OCI-LY1 (cell line): ENCODE data around the gene TSNAXIP1.

Experiments used
- H2AFZ ChIP-seq: fragments of 200-600 bp; sonication (generic), shearing (Covaris generic); 2 replicates; pipeline ENCODE4 v1.6.0; 2014; ENCODE audit warnings: antibody characterized with exemption, mild to moderate bottlenecking, low read length
- H3F3A ChIP-seq: fragments of 200-600 bp; sonication (generic), shearing (Covaris generic); 2 replicates; pipeline ENCODE4 v1.6.0; 2014; ENCODE audit warnings: mild to moderate bottlenecking, antibody characterized with exemption, low read length, moderate library complexity; ENCODE audit not compliant: insufficient read depth
- H3K27ac ChIP-seq: fragments of 200-600 bp; sonication (generic); 2 replicates; pipeline ENCODE4 v1.5.1; 2014; ENCODE audit warnings: low read length, mixed run types, mild to moderate bottlenecking, low read depth; ENCODE audit not compliant: poor library complexity, severe bottlenecking
- H3K27me3 ChIP-seq: fragments of 200-600 bp; sonication (generic); 2 replicates; pipeline ENCODE4 v1.6.0; 2014; ENCODE audit warnings: antibody characterized with exemption, mild to moderate bottlenecking, low read length, moderate library complexity; ENCODE audit not compliant: insufficient read depth
- H3K36me3 ChIP-seq: fragments of 200-600 bp; sonication (generic); 2 replicates; pipeline ENCODE4 v1.6.1; 2014; ENCODE audit warnings: mild to moderate bottlenecking, antibody characterized with exemption, low read length, moderate library complexity, mixed read lengths; ENCODE audit not compliant: insufficient read depth
- H3K4me1 ChIP-seq: fragments of 200-600 bp; sonication (generic); 2 replicates; pipeline ENCODE4 v1.5.1; 2014; ENCODE audit warnings: mild to moderate bottlenecking, low read length, moderate library complexity; ENCODE audit not compliant: insufficient read depth, severe bottlenecking
- H3K4me2 ChIP-seq: fragments of 200-600 bp; sonication (generic), shearing (Covaris generic); 2 replicates; pipeline ENCODE4 v1.6.1; 2014; ENCODE audit warnings: low read length
- H3K4me3 ChIP-seq: fragments of 200-600 bp; sonication (generic); 2 replicates; pipeline ENCODE4 v1.5.1; 2014; ENCODE audit warnings: low read length, low read depth, mild to moderate bottlenecking, mixed read lengths; ENCODE audit not compliant: poor library complexity, severe bottlenecking
- H3K79me2 ChIP-seq: fragments of 200-600 bp; shearing (Covaris generic); 2 replicates; pipeline ENCODE4 v1.6.1; 2016; ENCODE audit warnings: mixed run types, low read length, mixed read lengths; ENCODE audit not compliant: insufficient read depth
- H3K9ac ChIP-seq: fragments of 200-600 bp; sonication (generic), shearing (Covaris generic); 2 replicates; pipeline ENCODE4 v1.6.1; 2014; ENCODE audit warnings: mild to moderate bottlenecking, low read length, mixed read lengths
- H3K9me2 ChIP-seq: fragments of 200-600 bp; sonication (generic), shearing (Covaris generic); 2 replicates; pipeline ENCODE4 v1.6.1; 2014; ENCODE audit warnings: low read depth, mild to moderate bottlenecking, low read length, mixed read lengths
- H3K9me3 ChIP-seq: fragments of 200-600 bp; shearing (Covaris generic); 2 replicates; pipeline ENCODE4 v1.6.1; 2014; ENCODE audit warnings: low read length, mixed read lengths
- H4K20me1 ChIP-seq: fragments of 200-600 bp; sonication (generic), shearing (Covaris generic); 2 replicates; pipeline ENCODE4 v1.6.0; 2016; ENCODE audit warnings: mild to moderate bottlenecking, low read length; ENCODE audit not compliant: insufficient read depth
- EZH2 ChIP-seq: fragments of 200-600 bp; sonication (generic), shearing (Covaris generic); IDR thresholded peaks from 2 replicates; pipeline ENCODE4 v1.8.0; 2017; ENCODE audit warnings: borderline replicate concordance, mixed run types, mild to moderate bottlenecking, antibody characterized with exemption, low read length, moderate library complexity, mixed read lengths
- TF ChIP-seq, protein P1 (sequence below): fragments of 200-600 bp; sonication (generic), shearing (Covaris generic); IDR thresholded peaks from 2 replicates; pipeline ENCODE4 v1.5.1; 2017; ENCODE audit warnings: mild to moderate bottlenecking, antibody characterized with exemption, low read length, moderate library complexity, mixed read lengths

Gene TSNAXIP1

DNA sequence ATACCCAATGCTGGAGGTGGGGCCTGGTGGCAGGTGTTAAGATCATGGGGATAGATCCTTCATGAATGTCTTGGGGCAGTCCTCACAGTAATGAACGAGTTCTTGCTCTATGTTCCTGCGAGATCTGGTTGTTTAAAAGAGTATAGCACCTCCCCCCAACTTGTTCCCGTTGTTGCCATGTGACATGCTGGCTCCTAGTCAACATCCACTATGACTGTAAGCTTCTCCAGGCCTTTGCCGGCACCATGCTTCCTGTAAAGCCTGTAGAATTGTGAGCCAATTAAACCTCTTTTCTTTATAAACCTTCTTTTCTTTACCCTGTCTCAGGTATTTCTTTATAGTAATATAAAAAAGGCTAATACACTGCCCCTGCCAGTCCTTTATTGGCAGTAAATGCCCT, 33.6 kb upstream of the TSNAXIP1 start:
- no peak overlapping the region for H3K27ac ChIP-seq
- no peaks in the 10 kb centered on the region for H3F3A ChIP-seq
- H3K4me1 ChIP-seq, result no peaks in the 10 kb centered on the region
- no peak overlapping the region for H3K4me3 ChIP-seq
- H3K27me3 ChIP-seq, result no peaks in the 10 kb centered on the region
- no peak overlapping the region for H3K4me2 ChIP-seq
- H3K9me3 ChIP-seq, result no peaks in the 10 kb centered on the region
- TF ChIP-seq, protein P1, sequence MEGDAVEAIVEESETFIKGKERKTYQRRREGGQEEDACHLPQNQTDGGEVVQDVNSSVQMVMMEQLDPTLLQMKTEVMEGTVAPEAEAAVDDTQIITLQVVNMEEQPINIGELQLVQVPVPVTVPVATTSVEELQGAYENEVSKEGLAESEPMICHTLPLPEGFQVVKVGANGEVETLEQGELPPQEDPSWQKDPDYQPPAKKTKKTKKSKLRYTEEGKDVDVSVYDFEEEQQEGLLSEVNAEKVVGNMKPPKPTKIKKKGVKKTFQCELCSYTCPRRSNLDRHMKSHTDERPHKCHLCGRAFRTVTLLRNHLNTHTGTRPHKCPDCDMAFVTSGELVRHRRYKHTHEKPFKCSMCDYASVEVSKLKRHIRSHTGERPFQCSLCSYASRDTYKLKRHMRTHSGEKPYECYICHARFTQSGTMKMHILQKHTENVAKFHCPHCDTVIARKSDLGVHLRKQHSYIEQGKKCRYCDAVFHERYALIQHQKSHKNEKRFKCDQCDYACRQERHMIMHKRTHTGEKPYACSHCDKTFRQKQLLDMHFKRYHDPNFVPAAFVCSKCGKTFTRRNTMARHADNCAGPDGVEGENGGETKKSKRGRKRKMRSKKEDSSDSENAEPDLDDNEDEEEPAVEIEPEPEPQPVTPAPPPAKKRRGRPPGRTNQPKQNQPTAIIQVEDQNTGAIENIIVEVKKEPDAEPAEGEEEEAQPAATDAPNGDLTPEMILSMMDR, result no peak
- no peak for TF ChIP-seq EZH2
- H3K9me2 ChIP-seq, result no peaks in the 10 kb centered on the region
- peaks cover 24% of the 10 kb centered on the region for H3K36me3 ChIP-seq
- H3K9ac ChIP-seq, result no peak overlapping the region
- no peak overlapping the region for H2AFZ ChIP-seq
- H3K79me2 ChIP-seq, result no peaks in the 10 kb centered on the region; the same call in 1 of the 2 replicates
- H4K20me1 ChIP-seq, result no peaks in the 10 kb centered on the region

DNA sequence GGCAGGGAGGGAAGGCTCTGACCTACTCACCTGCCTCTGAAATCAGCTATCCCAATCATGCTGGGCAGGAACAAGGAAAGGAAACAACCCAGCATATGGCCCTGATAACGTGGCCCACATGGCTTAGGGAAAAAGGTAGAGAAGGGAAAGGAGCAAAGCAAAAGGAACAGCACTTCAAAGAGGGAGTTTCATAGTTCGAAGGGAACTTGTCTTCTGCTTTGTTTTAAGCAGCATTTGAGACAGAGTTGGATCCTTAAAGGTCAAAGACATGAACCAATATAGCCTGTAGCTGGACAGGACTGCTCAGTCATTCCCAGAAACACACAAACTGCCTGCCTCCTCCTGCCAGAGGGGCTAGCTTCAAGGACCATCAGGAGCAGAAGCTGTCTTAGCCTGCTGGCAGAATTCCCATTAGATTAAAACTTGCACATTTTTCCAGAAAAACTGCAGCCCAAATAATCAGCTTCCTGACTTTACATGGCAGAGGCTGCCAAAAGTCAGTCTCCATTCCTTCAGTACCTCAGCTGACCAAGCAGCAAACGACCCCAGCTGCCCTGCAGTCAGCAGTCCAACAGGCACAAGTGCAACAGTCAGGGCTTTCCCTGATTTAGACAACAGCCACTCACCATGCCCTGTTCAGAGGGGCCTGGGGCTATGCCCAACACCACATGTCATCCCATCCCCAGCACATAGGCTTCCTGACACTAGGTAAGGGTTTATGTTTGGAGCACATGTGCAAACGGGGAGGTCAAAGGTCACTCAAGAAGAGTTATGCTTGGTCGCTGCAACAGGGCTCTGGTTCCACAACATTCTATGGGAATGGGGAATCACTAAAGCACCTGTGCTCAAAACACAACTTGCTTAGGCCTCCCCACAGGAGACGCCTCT, 32.9 kb upstream of the TSNAXIP1 start:
- Histone ChIP-seq H3K36me3 (peaks cover 24% of the 10 kb centered on the region), H3K9me3 (no peaks in the 10 kb centered on the region), H3K9ac (no peak overlapping the region), H3K27ac (no peak overlapping the region), H4K20me1 (no peaks in the 10 kb centered on the region), H3K4me3 (no peak overlapping the region), H3K9me2 (no peaks in the 10 kb centered on the region), H3F3A (no peaks in the 10 kb centered on the region), H3K4me2 (no peak overlapping the region), H3K27me3 (no peaks in the 10 kb centered on the region), H3K79me2 (no peaks in the 10 kb centered on the region; the same call in 1 of the 2 replicates), H3K4me1 (no peaks in the 10 kb centered on the region), H2AFZ (no peak overlapping the region)
- TF ChIP-seq EZH2, result no peak
- TF ChIP-seq, protein P1, result no peak

DNA sequence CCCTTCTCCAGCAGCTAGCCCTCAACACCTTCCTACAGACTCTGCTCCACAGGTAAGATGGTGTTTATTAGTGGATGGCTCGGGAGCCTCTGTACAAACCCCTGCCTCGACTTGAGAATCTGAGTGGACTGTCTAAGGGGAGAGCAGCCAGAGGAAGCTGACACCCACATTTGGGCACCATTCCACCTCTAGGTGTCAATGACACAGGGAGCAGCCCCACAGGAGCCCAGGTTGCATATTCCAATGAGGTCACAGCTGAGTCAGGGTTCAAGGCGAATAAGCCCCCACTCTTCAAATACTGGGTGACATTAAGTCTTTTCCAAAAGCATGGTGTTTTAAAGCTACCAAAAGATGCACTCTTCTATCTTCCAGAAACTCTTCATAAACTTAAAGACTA, 32.2 kb upstream of the TSNAXIP1 start:
- Histone ChIP-seq H3K4me3 (no peak overlapping the region), H3K36me3 (peaks cover 24% of the 10 kb centered on the region), H2AFZ (no peak overlapping the region), H3K27ac (no peak overlapping the region), H3K79me2 (no peaks in the 10 kb centered on the region; the same call in 1 of the 2 replicates), H3K9me3 (no peaks in the 10 kb centered on the region), H3K27me3 (no peaks in the 10 kb centered on the region), H3K4me2 (no peak overlapping the region), H3K9me2 (no peaks in the 10 kb centered on the region), H4K20me1 (no peaks in the 10 kb centered on the region), H3F3A (no peaks in the 10 kb centered on the region), H3K4me1 (no peaks in the 10 kb centered on the region), H3K9ac (no peak overlapping the region)
- TF ChIP-seq, protein P1, result no peak
- no peak for TF ChIP-seq EZH2
